Activated CD4-positive, alpha-beta T cell treated with anti-CD3 and anti-CD28 coated beads for 4 hours (primary cell): ENCODE data around the gene SLC5A12.
"Not testable (repeated sequence)": the region's sequence is repeated elsewhere in the genome, so short reads cannot be mapped to it uniquely, and the experiment has no call there.

Source experiments
- DNase-seq, 2 donors: peaks; one replicate each; pipeline ENCODE4 v3.0.0-alpha.2; 2020

The SLC5A12 gene

GRCh38 chr11:26643314-26643713 is 78.5 kb downstream of the SLC5A12 start:
- not testable (repeated sequence) for DNase-seq

GRCh38 chr11:26632691-26633159 is 89.1 kb downstream of the SLC5A12 start:
- DNase-seq, result no peak

- no peak for DNase-seq
Measured at GRCh38 chr11:26626346-26626745, 95.5 kb downstream of the SLC5A12 start.

- DNase-seq, result no peak
Measured at GRCh38 chr11:26623076-26623659, 98.7 kb downstream of the SLC5A12 start.

GRCh38 chr11:26622181-26622580 is 99.7 kb downstream of the SLC5A12 start:
- no peak for DNase-seq

GRCh38 chr11:26621132-26621531 is 100.7 kb downstream of the SLC5A12 start:
- no peak for DNase-seq

GRCh38 chr11:26620282-26621045 is 101.4 kb downstream of the SLC5A12 start:
- DNase-seq, result no peak

GRCh38 chr11:26618441-26618840 is 103.4 kb downstream of the SLC5A12 start:
- DNase-seq, result no peak
